Colonic mucosa (tissue), 4 donors: ENCODE data around the gene UQCRH. TPM values are rescaled to one million over a fixed set of nuclear protein-coding genes. Genes with fewer than 3 reads are reported as not detected.
"Not testable (repeated sequence)": the region's sequence is repeated elsewhere in the genome, so short reads cannot be mapped to it uniquely, and the experiment has no call there.

ENCODE experiments used
- DNase-seq: peaks from one replicate; pipeline ENCODE4 v3.0.0-alpha.2; 2020
- H3K27ac ChIP-seq: fragments of 200-600 bp; one replicate; pipeline ENCODE4 v1.8.0; 2021
- H3K27me3 ChIP-seq: fragments of 200-600 bp; one replicate; pipeline ENCODE4 v1.8.0; 2021
- H3K36me3 ChIP-seq: fragments of 200-600 bp; one replicate; pipeline ENCODE4 v1.8.0; 2021
- H3K4me1 ChIP-seq: fragments of 200-600 bp; one replicate; pipeline ENCODE4 v1.8.0; 2021; ENCODE audit warnings: mild to moderate bottlenecking
- H3K4me3 ChIP-seq: fragments of 200-600 bp; one replicate; pipeline ENCODE4 v1.8.0; 2021
- H3K9ac ChIP-seq, 2 donors: one replicate each; pipeline ENCODE4 v1.7.0; 2013; ENCODE audit warnings: control low read depth in 2 of 2, low read depth in 2 of 2, low read length in 2 of 2
- H3K9me3 ChIP-seq: fragments of 200-600 bp; one replicate; pipeline ENCODE4 v1.8.0; 2021
- CTCF ChIP-seq: fragments of 200-600 bp; IDR thresholded peaks from one replicate; pipeline ENCODE4 v1.8.0; 2022; ENCODE audit warnings: antibody characterized with exemption, mild to moderate bottlenecking
- intact Hi-C: fragments of 100-400 bp; cut with DNase I; formaldehyde crosslinking; loops from one replicate; pipeline ENCODE4 v1.14.1; 2022
- total RNA-seq, 2 donors: library from RNA; stranded (reverse); fragmentation: NEBNext Ultra II Directional in 1 of 2; extraction: Animal tissue kit (Norgen Biotek cat#: 25700) in 1 of 2; gene quantifications; one replicate each; pipeline ENCODE4 v1.2.1, GENCODE V29; 2021
- donor health status: healthy.
- donor health status: DM: no; HTN: no; CAD: no.
- donor health status: DM: no; HTN: no; CAD: no.

The UQCRH gene
- total RNA-seq, 2 donors from 2014 or later, result 451 to 502 TPM

GRCh38 chr1:46335081-46335480 lies 31.6 kb downstream of the UQCRH start:
- Histone ChIP-seq H3K27me3 (no peaks in the 10 kb centered on the region), H3K36me3 (no peaks in the 10 kb centered on the region), H3K4me1 (peaks cover 4% of the 10 kb centered on the region), H3K4me3 (no peak overlapping the region), H3K27ac (no peak overlapping the region), H3K9ac (no peak overlapping the region), H3K9me3 (no peaks in the 10 kb centered on the region)
- TF ChIP-seq CTCF, result no peak
- intact Hi-C loops, result no loop called here
- DNase-seq, result no peak

GRCh38 chr1:46337409-46337808 lies 33.9 kb downstream of the UQCRH start:
- H3K4me3 ChIP-seq, H3K9ac ChIP-seq, intact Hi-C loops, H3K36me3 ChIP-seq, H3K9me3 ChIP-seq, H3K27me3 ChIP-seq, H3K27ac ChIP-seq, DNase-seq, H3K4me1 ChIP-seq: not testable (repeated sequence)

- DNase-seq, result peak; percentile 95
- Histone ChIP-seq H3K9me3 (no peaks in the 10 kb centered on the region), H3K27ac (peak within 1 kb of the TSS; percentile 99), H3K4me1 (peaks cover 4% of the 10 kb centered on the region), H3K36me3 (no peaks in the 10 kb centered on the region), H3K4me3 (peak within 1 kb of the TSS; percentile 57), H3K27me3 (no peaks in the 10 kb centered on the region), H3K9ac (peak within 1 kb of the TSS; percentile 85 to 86)
- TF ChIP-seq CTCF, result peak; percentile 34
- intact Hi-C loops, result loop anchor here (10.0 kb wide), 1 partner anchor 96 kb away; the partner anchor contains the start of gene RAD54L
Measured at GRCh38 chr1:46340404-46341221, 37.1 kb downstream of the UQCRH start, which contains the start of gene NSUN4. NSUN4 (plus strand) TSS chr1:46340807; CDS start chr1:46340827, 20 bp downstream.

- Histone ChIP-seq H3K27ac (peak overlapping the region; percentile 99), H3K36me3 (peaks cover under 1% of the 10 kb centered on the region), H3K4me3 (peak overlapping the region; percentile 57), H3K9ac (peak overlapping the region; percentile 64 to 85), H3K9me3 (no peaks in the 10 kb centered on the region), H3K27me3 (no peaks in the 10 kb centered on the region), H3K4me1 (peaks cover 4% of the 10 kb centered on the region)
- TF ChIP-seq CTCF, result no peak
- intact Hi-C loops, result loop anchor here (10.0 kb wide), 1 partner anchor 97 kb away; the partner anchor contains the start of gene RAD54L
- DNase-seq, result no peak
Measured at GRCh38 chr1:46341222-46342083, 38.0 kb downstream of the UQCRH start.

- intact Hi-C loops, result loop anchor here (10.0 kb wide), 1 partner anchor 97 kb away; the partner anchor contains the start of gene RAD54L
- H3K36me3 ChIP-seq, result peaks cover 5% of the 10 kb centered on the region
- DNase-seq, result no peak
- peaks cover 4% of the 10 kb centered on the region for H3K4me1 ChIP-seq
- H3K9ac ChIP-seq, result no peak overlapping the region
- TF ChIP-seq CTCF, result no peak
- H3K27me3 ChIP-seq, result no peaks in the 10 kb centered on the region
- H3K4me3 ChIP-seq, result no peak overlapping the region
- H3K27ac ChIP-seq, result no peak overlapping the region
- no peaks in the 10 kb centered on the region for H3K9me3 ChIP-seq
Measured at GRCh38 chr1:46342084-46342656, 38.7 kb downstream of the UQCRH start.
